Colon (tissue), 2 donors: ENCODE data around the gene BANK1.

ENCODE experiments used
- FAIRE-seq: peaks from 2 replicates; lab custom pipeline; 2012; peaks lifted over from hg19 to GRCh38; lab: Jason Lieb, UNC
- donor health status: control.
- donor health status: control.

Gene BANK1

DNA sequence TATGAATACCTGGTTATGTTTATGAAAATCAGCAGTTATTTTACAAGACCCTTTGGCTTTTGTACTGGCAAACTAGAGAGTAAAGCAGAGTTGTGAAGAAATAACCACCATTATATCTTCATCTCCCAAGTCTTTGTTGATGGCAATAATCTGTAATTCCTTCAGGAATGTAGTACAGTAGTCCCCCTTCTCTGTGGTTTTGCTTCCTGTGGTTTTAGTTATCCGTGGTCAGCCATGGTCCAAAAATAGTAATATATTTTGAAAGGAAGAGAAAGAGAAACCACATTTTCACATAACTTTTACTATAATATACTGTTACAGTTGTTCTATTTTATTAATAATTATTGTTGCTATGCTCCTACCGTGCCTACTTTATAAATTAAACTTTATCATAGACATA, 27.8 kb downstream of the BANK1 start:
- FAIRE-seq: no peak

GRCh38 chr4:101823864-101824263, 33.3 kb downstream of the BANK1 start:
- no peak for FAIRE-seq

GRCh38 chr4:101824500-101824899, 34.0 kb downstream of the BANK1 start:
- FAIRE-seq: no peak

GRCh38 chr4:101825953-101826352, 35.4 kb downstream of the BANK1 start:
- no peak for FAIRE-seq

- no peak for FAIRE-seq
Measured at GRCh38 chr4:101831816-101832215, 41.3 kb downstream of the BANK1 start.

GRCh38 chr4:101833480-101833879, 43.0 kb downstream of the BANK1 start:
- no peak for FAIRE-seq

GRCh38 chr4:101835121-101835904, 44.8 kb downstream of the BANK1 start:
- no peak for FAIRE-seq

DNA sequence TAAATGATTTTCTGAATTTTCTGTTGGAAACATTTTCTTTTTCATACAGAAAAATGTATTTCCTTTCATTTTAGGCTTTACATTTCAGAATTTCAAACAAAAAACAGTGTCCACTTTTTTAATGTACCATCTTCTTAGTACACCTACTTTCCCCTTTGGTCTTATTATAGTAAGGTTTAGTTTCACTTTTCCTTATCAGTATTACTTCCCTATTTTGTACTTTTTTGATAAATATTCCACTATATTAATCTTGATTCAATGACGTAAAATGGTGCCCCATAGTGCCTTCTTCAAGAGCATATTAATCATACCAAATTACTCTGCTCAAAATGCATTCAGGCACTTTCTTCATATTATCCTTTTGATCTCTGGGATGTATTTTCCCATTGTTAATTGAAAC, 52.5 kb downstream of the BANK1 start:
- no peak for FAIRE-seq

- FAIRE-seq: no peak
Measured at GRCh38 chr4:101846550-101846949, 56.0 kb downstream of the BANK1 start.

GRCh38 chr4:101850698-101851097, 60.2 kb downstream of the BANK1 start:
- no peak for FAIRE-seq

DNA sequence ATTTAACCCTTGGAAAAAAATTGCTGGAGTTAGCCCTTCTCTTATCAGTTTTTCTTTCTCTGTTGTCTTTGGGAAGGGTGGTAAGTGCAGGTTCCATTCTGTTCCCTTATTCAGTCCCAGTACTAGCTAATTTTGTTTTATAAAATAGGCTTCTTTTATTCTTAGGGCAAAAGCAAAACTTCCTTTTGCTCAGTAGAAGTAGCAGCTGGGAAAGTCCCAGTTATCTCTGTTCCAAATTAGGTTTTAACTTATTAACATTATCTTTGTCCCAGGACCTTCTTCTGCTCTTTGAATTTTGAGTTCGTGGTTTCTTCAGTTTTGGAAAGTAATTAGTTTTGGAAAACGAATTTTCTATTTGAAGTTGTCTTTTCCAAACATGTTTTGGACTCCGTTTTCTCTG, 61.1 kb downstream of the BANK1 start:
- FAIRE-seq: no peak

GRCh38 chr4:101853028-101853427, 62.5 kb downstream of the BANK1 start:
- no peak for FAIRE-seq

DNA sequence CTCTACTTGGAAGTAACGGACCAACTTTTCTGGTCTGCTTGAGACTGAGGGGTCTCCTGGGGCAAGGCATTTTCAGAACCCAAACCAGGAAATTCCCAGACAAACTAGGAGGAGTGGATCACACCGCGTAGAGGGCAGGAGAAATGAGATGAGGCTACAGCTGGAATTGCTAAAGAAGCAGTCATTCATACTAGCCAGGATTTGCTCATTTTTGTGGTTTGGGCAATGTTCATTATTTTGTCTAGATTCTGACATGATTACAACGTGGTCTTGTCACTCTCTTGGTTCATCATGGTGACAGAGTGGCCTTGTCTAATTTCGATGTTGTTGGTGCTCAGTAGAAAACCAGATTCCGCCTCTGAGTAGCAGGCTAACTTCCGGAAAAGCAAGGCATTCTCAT, 63.2 kb downstream of the BANK1 start:
- no peak for FAIRE-seq

- no peak for FAIRE-seq
Measured at GRCh38 chr4:101855239-101855638, 64.7 kb downstream of the BANK1 start.

DNA sequence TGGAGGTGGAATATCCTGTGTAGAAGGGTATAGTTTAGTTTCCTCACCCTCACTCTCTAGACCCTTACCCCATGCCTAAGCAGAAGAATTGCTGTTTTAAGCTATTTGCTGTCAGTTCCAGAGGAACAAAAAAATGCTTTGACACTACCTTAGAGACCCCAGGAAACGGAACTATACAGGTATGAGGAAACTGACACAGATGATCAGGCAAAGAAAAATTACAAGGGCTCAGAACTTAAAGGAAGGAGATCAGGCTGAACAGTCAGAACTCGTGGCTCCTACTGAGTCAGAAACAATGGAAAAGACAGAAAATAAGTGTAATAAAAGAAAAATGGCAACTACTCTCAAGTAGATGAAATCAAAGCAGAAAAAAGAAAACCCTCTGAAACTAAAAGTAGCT, 65.6 kb downstream of the BANK1 start:
- no peak for FAIRE-seq

- FAIRE-seq: no peak
Measured at GRCh38 chr4:101857176-101857575, 66.6 kb downstream of the BANK1 start.

DNA sequence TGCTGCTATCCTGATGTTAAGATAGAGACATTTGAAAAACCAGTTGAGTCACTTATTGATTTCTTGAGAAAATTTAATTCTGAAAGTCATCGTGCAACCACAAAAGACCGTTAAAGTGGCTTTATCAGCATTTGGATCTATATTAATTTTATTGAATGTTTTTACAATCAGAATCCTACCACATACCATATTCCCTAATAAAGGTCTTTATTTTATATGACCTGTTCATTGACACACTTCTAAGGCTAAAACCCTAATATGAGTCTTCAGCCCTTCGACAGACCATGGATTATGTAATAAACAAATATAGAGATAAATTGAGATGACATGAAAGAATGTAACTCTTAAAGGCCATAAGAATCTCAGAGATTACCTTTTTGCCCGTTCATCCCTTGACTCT, 68.1 kb downstream of the BANK1 start:
- no peak for FAIRE-seq

DNA sequence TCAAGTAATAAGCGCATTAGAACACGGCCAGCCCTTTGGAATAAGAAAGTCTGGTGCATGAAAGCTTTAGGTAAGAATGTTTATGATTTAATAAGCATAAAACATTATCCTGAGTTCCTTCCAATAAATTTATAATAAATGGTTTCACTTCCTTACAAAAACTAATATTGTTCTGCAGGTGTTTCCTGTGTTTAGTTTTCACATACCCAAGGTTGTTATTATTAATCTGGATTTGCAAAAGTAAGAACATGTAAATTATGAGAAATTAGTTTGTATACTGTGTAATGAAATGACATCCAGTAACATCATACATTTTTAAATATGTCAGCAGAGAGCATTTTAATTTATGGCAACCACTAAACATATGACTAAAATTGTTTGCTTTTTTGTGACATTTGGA, 72.1 kb downstream of the BANK1 start:
- no peak for FAIRE-seq

DNA sequence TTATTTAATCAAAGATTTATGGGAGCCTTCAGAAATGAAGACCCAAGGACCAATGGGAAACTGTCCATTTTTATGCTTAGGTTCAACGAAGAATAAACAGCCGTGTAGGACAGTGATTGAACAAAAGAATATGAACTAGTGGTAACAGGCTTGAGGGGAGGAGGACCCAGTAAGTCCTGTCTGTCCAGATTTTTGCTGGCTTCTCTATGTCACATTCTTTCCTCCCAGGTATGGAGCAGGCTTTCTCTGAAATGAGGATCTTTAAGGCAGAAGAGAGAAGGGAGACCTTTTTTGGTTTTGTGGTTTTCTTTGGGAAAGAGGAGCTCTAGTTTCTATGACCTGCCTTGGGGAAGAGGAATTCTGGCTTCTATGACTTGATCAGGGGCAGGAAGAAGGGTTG, 74.1 kb downstream of the BANK1 start:
- no peak for FAIRE-seq

DNA sequence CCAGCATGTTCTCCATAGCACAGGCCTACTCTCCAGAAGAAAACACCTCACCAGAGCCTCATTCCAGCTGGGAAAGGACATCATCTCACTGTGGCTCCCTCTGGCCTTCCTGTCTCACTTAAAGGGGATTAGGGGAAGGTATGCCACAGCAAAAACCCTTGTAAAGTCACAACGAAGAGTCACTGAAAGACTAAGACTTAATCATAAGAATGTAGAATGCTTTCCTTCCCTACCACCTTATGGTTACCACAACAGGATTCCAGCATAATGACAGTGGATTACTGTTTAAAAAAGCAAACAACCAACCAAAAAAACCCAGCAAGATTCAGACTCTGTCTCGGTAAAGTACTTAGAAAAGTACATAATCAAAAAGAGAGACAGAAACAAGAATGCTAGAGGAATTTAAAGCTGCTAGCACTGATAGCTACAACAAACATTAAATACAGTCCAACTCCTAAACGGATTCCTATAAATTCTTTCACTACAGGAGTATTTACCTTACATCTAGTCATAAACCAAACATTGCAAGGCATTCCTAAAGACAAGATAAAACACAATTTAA, 75.1 kb downstream of the BANK1 start:
- FAIRE-seq: no peak

DNA sequence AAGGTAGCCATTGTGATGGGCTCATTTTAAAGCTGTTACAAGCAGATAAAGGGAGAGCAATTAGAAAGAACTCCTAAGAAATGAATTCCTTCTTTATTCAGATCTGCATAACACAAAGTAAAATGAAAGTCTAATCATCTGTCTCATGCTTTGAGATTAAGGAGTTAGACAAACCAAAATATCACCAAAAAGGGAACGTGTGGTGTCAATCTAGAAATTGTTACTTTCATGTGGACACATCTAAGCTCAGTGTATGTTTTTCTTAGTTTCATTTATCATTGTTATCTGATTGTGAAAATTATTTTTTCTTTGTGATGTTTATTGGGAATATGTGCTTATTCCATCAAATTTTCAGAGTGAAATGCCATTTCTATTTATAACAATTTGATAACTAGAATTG, 80.3 kb downstream of the BANK1 start:
- no peak for FAIRE-seq

DNA sequence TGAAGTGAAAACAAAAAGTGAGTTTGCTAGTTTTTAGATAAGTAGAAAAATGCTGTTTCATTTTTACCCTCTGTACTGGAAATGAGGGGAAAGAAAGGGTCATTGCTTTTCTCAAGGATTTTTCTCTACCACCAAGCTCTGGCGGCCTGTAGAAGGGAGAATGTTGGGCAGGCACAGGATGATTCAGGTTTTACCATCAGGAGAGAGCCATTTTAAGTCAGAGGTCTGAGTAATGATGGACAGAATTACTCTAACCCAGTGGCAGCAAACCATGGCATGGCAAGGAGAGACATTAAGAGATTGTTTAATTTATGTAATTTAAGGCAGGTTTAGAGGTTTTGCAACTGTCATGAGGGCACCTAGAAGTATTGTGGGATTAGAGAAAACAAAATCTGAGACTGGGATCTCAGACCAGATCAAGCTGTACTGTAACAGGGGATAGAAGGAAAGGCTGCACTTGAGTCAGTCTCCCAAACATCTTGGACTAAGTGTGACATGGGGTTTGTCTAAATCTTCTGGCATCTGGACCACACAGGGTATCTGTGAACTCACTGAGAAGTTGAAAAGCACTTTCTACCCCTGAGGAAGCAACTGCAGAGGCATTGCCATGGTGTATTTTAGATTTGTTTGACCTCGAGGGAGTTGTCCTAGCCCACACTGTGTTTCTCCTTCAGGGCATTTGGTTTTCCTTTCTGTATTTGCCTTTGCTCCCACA, 81.6 kb downstream of the BANK1 start:
- no peak for FAIRE-seq

GRCh38 chr4:101885574-101885973, 95.0 kb downstream of the BANK1 start:
- no peak for FAIRE-seq

DNA sequence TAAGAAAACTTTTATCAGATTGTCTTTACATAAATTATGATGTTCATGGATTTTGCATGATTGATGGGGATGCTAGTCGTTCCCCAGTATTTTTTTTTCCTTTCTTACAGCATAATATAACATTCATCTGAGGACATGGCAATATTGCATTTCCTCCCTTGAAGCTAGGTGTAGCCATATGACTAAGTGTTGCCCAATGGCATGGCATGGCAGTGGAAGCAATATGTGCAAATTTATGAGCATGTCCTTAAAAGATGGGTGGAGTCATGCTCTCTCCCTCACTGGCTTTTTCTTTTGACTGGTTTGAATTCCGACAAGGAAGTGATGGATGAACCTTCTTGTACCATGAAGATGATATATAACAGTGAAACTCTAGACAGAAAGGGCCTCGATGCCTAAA, 96.3 kb downstream of the BANK1 start:
- no peak for FAIRE-seq
